A204.1 (cell line): ENCODE results near the gene SDR42E1.

Source experiments
- FAIRE-seq: peaks from 2 replicates; lab custom pipeline; 2012; peaks lifted over from hg19 to GRCh38; lab: Jason Lieb, UNC

Gene SDR42E1

GRCh38 chr16:82011199-82011641, at the start of gene SDR42E1:
TSS of gene SDR42E1 (minus strand) at chr16:82011470. CDS start at chr16:82000858, 10,612 bp downstream.
- FAIRE-seq = no peak

GRCh38 chr16:82059983-82060421, 48.7 kb upstream of the SDR42E1 start:
- FAIRE-seq = no peak

DNA sequence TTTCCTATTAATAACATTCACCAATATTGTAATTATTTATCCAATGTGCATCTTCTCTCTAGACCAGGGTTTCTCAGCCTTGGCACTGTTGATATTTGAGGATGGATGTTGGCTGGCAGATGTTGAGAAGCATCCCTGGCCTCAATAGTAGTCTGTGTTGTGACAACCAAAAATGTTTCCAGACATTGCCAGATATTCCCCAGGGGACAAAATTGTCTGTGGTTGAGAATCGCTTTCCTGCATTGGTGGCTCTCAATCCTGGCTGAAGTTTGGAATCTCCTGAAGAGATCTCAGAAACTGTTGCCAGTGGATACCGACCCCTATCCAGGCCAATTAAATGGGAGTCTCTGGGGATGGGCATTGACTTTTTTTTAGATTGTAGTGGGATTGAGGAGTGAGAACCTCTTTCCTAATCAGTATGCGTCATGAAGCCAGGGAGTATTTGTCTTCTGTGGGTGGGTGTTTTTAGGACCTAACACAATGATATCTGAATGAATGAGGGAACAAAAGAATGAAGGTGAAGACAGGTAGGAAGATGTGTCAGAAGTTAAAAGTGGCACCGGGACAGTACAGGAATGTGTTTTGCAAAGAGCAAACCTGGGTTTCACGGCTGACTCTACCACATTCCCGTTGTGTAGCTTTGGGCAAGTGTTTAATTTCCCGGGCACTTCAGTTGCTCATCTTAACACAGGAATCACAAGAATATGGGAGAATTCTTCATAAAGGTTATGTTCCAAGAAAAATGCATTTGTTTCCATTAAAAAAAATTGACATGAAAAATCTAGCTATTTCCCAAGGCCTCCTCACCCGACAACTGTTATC, 48.1 kb upstream of the SDR42E1 start:
- no peak for FAIRE-seq

DNA sequence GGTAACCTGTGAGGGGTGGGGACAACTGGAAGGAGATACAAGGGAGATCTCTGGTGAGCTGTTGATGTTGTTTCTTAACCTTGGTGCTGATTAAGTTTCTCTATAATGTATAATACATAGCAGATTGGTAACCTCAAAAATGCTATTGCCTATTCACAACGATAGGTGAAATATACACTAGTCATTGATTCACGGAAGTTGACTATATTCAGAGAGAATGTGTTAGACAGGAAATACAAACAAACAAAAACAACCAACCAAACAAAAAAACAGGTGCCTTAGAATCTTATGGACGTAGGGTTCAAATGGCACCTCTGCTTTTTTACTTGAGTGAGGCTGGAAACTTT, 45.3 kb upstream of the SDR42E1 start:
- no peak for FAIRE-seq

DNA sequence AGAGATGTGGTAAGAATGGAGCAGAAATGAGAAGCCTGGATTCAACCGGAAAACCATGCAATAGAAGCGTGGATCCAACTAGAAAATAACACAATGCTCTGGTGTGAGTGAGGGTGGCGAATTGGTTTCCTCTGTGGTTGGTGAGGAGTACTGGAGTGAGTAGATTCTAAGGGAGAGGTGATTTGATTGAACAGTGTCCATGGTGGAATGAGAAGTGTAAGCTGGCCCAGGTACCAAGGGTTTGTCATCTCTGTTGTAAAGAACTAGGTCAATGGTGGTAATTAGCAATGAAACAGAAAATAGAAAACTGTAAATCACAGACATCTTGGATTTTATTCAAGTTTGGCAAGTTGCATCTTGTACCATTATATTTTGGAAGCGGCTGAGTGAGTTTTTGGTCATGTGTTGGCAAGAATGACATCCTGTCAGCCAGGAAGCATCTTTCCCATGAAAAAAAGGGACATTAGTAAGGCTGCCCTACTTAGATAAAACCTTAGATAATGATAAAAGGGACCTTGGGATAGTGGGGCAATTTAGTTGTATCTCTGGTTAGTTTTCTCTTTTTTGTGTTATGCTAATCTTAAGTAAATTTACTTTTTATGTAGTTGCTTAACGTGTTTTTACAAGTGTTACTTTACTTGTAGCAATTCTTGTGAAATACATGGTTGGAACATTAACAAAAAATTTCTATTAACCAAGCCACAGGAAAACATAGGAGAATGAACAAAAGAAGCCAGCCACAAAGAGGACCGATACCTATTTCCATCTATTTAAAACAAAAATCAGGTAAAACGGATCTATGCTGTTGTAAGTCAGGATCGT, 44.7 kb upstream of the SDR42E1 start:
- no peak for FAIRE-seq

GRCh38 chr16:82055117-82055516, 43.8 kb upstream of the SDR42E1 start:
- no peak for FAIRE-seq

- no peak for FAIRE-seq
These were observed 40.4 kb upstream of the SDR42E1 start for GRCh38 chr16:82051656-82052055.

DNA sequence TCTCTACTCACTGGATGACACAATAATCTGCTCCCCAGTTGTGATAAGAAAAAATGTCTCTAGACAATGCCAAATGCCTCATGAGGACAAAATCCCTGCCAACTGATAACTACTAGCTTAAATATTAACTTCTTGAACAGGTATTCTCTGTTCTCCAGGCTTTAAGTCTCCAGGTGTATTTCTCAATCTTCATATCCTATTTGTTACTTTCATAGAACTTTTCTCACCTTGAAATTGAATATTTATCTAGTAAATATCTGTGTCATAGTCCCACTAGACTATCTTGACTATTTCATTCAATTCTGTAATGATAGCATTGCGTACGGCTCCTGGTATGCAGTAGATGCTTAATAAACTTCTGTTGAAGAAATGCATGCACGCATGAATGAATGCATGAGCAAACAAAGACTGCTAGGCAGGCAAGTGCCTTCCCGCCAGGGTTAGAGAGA, 39.7 kb upstream of the SDR42E1 start:
- FAIRE-seq = no peak

GRCh38 chr16:82050506-82050905, 39.2 kb upstream of the SDR42E1 start:
- no peak for FAIRE-seq

- FAIRE-seq = no peak
These were observed 38.2 kb upstream of the SDR42E1 start for GRCh38 chr16:82049484-82049883.

DNA sequence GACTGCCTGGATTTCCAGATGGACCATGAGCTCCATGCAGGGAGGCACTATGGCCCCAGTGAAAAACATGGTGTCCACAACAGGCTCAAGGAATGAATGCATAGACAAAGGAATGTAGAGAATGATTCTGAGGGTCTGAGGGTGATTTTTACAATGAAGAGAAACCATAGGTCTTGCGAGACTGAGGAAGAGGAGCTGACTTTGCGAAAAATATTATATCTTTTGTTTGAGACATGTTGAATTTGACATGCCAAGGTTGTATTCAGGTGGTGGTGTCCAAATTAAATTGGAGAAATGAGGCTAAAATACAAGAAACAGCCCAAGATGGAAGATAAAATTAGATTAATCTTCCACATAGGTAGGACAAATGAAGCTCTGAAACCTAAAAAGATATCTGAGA, 36.5 kb upstream of the SDR42E1 start:
- FAIRE-seq = no peak

DNA sequence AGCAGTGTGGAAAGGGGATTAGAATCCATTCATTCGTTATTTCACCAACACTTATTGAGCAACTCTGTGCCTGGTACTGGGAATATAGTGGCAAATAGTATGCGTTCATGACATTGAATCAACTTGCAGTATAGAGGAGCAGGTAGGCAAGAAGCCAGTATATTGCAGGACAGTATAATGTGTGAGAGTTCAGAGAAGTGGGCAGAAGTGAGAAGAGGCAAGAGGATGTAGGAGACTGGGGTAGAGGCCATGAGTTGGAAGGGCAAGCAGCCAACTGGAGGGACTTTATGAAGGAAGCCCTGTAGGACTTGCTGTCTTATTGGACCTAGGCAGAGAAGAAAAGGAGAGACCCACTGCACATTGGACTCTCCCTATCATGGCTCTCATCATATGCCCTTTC, 36.1 kb upstream of the SDR42E1 start:
- FAIRE-seq = no peak

GRCh38 chr16:82046941-82047340, 35.7 kb upstream of the SDR42E1 start:
- FAIRE-seq = no peak

GRCh38 chr16:82046541-82046940, 35.3 kb upstream of the SDR42E1 start:
- FAIRE-seq = no peak

DNA sequence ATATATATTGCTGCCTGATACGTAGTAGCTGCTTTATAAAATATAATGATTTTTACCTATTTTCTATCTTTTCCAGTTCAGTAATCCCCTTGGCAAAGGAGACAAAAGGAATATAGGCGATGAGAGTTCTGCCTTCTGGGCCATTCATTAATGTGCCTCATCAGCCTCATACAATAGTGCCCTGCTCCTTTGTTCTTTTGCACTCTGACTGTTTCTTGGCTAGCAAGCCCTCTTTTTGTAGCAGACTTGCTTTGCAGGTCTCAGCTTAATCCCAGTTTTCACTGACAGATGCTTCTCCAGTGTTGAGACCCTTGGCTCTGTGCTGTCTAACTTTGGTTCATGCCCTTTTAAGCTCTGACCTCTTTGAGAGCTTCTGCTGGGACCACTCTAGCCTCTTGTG, 34.2 kb upstream of the SDR42E1 start:
- FAIRE-seq = no peak

DNA sequence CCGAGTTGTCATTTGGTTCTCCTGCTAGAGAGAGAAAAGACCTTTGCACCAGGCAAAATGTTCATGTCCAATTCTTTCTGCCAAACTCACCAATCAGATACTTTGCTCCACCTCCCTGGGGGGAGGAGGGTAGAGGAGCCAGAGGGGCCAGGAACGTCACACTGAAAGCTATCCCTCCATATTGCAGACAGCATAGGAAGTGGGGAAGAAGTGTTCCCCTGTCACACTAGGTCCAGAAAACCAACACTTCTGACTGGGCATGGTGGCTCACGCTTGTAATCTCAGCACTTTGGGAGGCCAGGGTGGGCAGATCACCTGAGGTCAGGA, 33.3 kb upstream of the SDR42E1 start:
- no peak for FAIRE-seq

- FAIRE-seq = no peak
These were observed 32.7 kb upstream of the SDR42E1 start for GRCh38 chr16:82043680-82044584.

DNA sequence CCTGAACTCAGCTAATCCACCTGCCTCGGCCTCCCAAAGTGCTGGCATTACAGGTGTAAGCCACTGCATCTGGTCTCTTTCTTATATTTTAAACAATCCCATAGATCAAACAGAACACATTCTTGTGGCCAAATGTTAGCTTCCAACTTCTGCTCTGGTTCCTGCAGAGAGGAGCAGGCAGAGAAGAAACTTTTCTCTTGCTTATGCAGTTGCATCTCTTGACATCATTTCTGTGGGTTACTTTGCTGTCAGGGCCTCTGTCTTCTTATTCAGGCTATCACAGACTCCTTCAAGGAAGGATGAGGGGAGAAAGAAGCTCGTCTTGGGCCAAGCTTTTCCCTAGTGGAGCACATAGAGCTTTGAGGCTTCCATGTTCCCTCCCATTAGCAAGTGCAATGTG, 31.6 kb upstream of the SDR42E1 start:
- FAIRE-seq = no peak

- FAIRE-seq = no peak
These were observed 30.9 kb upstream of the SDR42E1 start for GRCh38 chr16:82042144-82042543.

- no peak for FAIRE-seq
These were observed 30.3 kb upstream of the SDR42E1 start for GRCh38 chr16:82041542-82041941.

DNA sequence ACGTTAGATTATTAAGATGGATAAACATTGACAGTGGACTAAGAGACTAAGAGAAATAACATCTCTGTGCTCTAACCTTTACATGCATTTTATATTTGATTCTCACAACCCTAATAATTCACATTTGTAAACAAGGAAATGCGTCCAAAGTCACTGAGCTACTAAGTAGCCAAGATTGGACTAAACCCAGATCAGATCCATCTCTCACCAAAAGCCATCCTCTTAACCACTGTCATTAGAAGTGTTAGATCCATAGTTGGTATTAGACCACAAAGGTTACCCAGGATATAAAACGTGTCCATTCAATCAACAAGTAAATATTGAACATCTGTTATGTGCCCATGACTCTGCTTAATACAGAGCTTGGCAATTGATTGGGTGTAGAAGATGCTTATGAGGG, 29.0 kb upstream of the SDR42E1 start:
- no peak for FAIRE-seq

DNA sequence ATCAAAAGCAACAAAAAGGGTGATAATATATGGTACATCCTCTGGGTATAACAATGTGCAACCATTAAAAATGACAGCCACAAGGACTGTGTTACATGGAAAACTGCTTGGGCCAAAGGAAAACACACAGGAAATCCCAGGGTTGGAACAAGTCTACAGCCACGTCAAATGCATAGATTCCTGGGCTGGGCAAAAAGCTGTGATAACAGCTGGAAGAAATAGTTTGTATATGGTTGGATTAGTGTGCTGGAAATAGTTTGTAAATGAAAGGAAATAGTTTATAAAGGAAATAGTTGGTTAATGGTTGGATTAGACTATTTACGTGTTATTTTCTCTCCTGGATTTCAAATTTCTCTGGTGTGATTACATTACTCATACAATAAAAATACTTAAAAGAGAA, 26.4 kb upstream of the SDR42E1 start:
- no peak for FAIRE-seq

DNA sequence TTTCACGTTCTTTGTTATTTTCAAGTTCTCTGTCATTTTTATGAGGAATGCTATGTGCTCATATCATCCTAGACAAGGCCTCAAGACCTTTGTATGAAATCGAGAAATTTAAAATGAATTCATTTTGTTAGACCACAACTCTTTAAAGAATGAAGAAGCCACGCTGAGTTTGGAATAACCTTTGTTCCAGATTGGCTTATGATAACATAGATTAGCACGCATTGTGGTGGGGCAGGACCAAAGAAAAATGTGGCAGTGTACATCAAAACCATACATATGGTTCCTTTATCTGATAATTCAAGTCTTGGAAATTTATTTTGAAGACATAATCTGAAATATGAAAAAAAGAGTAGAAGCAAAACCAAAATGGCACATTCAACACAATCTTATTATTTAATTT, 26.0 kb upstream of the SDR42E1 start:
- FAIRE-seq = no peak
